HuH-7 (cell line): ENCODE measurements around the gene C12orf43.

ENCODE experiments used
- DNase-seq: peaks from one replicate; pipeline ENCODE4 v3.0.0; 2011; ENCODE audit warnings: low spot score

The C12orf43 gene

GRCh38 chr12:120999191-121000120 lies 16.8 kb downstream of the C12orf43 start:
- DNase-seq = no peak

GRCh38 chr12:120998435-120998834 lies 17.9 kb downstream of the C12orf43 start:
- no peak for DNase-seq

DNA sequence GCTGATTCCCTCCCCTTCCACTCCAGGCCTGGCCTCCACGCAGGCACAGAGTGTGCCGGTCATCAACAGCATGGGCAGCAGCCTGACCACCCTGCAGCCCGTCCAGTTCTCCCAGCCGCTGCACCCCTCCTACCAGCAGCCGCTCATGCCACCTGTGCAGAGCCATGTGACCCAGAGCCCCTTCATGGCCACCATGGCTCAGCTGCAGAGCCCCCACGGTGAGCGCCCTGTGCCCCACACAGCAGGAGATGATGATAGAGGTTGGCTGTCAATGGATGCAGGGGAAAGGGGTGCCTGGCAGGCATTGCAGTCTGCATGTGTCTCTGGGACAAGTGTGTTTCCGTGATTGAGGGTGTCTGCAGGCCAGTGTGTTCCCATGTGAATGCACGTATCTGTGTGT lies 18.8 kb downstream of the C12orf43 start:
- DNase-seq = no peak

DNA sequence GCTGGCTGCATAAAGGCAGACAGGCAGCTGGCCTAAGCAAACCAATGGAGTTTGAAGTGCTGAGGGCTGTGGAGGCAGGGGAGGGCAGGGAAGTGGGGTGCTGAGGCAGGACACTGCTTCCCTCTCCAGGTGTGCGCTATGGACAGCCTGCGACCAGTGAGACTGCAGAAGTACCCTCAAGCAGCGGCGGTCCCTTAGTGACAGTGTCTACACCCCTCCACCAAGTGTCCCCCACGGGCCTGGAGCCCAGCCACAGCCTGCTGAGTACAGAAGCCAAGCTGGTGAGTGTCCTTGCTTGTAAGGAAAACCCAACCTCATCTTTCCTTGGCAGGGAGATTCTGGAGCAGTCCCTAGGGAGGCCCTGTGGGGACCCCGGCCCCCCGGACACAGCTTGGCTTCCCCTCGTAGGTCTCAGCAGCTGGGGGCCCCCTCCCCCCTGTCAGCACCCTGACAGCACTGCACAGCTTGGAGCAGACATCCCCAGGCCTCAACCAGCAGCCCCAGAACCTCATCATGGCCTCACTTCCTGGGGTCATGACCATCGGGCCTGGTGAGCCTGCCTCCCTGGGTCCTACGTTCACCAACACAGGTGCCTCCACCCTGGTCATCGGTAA lies 20.0 kb downstream of the C12orf43 start:
- no peak for DNase-seq

DNA sequence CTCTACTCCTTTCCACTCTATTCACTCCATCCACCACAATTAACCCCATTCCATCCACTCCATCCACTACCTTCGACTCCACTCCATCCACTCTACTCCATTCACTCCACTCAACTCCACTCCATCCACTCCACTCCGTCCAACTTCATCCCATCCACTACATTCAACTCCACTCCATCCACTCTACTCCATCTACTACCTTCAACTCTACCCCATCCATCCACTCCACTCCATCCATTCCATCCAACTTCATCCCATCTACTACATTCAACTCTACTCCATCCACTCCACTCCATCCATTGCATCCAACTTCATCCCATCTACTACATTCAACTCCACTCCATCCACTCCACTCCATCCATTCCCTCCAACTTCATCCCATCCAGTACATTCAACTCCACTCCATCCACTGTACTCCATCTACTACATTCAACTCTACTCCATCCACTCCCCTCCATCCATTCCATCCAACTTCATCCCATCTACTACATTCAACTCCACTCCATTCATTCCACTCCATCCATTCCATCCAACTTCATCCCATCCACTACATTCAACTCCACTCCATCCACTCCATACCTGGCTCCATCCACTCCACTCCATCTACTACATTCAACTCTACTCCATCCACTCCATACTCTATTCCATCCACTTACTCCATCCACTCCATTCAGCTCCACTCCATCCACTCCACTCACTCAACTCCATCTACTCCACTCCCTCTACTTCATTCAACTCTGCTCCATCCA lies 21.5 kb downstream of the C12orf43 start:
- no peak for DNase-seq

DNA sequence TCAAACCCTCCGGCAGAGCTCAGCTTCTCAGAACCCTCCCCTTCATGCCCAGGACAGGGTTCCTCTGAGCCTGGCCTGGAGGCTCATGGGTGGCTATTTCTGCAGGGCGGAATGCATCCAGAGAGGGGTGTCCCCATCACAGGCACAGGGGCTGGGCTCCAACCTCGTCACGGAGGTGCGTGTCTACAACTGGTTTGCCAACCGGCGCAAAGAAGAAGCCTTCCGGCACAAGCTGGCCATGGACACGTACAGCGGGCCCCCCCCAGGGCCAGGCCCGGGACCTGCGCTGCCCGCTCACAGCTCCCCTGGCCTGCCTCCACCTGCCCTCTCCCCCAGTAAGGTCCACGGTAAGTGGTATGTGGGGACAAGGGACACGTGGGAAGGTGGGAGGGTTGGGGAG lies 22.2 kb downstream of the C12orf43 start:
- no peak for DNase-seq

DNA sequence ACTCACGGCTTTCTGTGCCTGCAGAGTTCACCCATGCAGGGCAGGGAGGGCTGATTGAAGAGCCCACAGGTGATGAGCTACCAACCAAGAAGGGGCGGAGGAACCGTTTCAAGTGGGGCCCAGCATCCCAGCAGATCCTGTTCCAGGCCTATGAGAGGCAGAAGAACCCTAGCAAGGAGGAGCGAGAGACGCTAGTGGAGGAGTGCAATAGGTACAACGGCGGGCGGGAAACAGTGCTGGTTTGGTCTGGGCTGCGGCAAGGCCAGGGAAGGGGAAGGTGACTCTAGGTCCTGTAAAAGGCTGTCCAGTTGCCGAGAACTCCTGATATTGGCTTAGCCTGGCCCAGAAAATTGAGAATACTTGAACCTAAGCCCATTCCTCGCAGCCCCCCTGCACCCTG lies 22.8 kb downstream of the C12orf43 start:
- no peak for DNase-seq

- DNase-seq = no peak
Measured at GRCh38 chr12:120992989-120993388, 23.3 kb downstream of the C12orf43 start.

DNA sequence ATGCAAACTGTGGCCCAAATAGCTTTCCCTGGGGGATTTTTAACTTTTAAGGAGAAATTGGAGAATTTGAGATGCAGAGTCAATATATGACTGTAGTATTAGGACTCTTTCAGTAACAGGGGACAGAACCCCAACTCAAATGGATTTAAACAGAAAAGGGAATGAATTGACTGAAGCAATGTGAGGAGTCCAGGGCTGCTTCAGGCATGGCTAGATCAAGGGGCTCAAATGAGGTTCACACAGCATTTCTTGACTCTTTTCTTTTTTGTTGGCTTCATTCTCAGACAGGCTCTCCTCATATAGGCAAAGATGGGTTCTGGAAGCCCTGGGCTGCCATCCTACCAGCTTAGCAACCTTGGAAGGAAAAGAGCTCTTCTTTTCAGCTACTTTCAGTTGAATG lies 24.3 kb downstream of the C12orf43 start:
- no peak for DNase-seq

DNA sequence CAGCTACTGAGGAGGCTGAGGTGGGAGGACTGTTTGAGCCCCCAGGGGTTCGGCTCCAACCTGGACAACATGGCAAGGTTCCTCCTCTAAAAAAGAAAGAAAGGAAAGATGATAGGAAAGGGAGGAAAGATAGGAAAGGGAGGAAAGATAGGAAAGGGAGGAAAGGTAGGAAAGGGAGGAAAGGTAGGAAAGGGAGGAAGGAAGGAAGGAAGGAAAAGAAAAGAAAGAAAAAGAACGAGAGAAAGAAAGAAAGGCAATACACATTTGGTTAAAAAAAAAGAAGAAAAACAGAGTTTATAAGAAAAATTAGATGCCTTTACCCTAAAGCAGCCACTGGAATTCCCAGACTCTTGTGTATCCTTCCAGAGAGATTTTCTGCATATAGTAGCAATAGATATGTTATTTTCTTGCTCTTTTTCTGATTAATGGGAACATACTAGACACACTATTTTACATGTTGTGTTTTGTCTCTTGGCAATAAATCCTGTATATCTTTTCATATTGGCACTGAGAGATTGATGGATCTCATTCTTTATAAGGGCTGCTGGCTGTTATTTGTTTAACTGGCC lies 25.7 kb downstream of the C12orf43 start:
- DNase-seq = no peak

DNA sequence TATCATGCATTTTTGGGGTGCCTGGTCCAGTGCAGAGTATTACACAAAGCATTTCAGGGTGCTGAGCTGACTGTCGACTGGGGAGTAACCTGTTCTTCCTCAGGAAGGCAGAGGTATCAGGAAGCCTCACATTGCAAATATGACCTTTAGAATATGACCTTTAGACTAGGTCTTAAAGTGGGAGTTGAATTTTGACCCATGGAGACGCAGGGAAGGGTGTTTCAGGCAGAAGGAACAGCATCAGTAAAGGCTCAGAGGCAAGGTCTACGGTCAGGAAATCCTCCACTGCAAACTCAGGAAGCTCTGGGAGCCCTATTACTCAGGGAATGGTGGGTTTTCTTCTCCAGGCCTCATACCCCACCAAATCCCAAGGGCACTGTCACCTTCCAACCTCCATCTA lies 26.6 kb downstream of the C12orf43 start:
- no peak for DNase-seq

DNA sequence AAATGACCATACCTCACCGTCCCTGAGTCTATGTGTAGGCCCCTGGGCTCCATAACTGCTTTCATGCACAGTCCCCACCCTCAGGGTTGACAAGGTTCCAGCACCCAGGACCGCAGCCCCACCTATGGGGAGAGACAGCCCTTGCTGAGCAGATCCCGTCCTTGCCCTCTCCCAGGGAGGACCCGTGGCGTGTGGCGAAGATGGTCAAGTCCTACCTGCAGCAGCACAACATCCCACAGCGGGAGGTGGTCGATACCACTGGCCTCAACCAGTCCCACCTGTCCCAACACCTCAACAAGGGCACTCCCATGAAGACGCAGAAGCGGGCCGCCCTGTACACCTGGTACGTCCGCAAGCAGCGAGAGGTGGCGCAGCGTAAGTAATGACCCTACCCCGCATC lies 27.6 kb downstream of the C12orf43 start:
- DNase-seq = no peak

DNA sequence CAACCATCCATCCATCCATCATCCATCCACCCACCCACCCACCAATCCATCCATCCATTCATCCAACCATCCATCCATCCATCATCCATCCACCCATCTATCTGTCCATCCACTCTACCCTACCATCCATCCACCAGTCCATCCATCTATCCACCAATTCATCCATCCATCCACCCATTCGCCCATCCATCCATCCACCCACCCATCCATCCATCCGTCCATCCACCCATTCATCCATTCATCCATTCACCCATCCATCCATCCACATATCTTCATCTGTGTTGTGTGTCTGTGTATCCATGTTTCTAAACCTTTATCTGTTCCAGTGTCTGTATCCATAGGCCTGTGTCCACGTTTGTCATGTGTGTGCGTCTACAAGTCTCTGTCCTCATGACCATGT lies 28.1 kb downstream of the C12orf43 start:
- no peak for DNase-seq

DNA sequence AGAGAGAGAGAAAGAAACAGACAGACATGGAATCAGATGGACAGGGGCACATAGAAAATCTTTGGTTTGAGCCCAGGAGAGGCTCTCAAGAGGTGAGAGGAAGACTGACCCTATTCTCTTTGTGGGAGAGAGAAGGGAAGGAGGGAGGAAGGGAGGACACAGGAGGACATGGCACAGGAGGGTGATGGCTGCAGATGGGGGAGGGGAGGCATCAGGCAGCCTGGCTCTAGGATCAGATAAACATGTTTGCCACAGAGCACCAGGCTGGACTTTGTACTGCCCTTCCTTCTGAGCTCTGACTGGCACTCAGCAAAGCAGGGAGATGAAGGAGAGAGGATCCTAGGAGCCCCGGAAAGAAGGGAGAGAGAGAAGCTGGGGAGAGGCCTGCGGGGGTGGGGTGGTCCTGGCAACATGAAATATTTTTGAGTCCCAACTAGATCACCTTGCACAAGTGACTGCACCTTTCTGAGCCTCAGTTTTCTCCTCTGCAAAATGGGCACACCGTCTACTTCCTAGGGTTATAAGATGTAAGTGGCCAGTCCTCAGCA lies 31.9 kb downstream of the C12orf43 start:
- peak; percentile 70 for DNase-seq

DNA sequence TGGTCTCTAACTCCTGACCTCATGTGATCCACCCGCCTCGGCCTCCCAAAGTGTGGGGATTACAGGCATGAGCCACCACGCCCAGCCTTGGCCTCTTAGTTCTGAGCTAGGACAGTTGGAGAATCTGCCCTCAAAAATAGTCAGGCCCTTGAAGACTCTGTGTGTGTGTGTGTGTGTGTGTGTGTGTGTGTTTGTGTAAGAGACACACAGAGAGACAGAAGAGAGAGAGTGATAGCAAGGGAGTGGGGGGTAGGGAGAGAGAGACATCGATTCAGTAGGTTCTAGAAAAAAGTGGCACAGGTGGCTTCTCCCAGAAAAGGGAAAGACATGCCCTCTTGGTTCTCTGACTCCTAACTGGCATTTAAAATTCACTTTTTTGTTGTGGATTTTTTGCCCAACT lies 32.5 kb downstream of the C12orf43 start:
- DNase-seq = no peak

DNA sequence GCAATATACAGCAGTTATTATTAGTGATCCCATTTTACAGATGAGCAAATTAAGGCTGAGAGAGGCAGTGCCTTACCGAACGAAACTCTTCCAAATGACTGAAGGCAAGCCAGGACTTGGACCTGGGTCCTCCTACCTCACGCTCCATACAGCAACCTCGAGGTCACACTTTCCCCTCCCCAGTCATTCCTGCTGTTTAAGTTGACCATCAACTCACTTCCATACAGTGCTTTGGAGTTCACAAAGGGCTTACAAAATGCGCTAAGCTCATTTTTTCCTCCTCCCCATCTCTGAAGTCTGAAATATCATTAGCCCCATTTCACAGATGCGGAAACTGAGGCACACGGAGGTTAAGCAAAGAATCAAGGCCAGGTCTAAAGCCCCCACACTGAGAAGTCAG lies 33.6 kb downstream of the C12orf43 start:
- DNase-seq = no peak

- DNase-seq = no peak
Measured at GRCh38 chr12:120981407-120981941, 34.8 kb downstream of the C12orf43 start.

DNA sequence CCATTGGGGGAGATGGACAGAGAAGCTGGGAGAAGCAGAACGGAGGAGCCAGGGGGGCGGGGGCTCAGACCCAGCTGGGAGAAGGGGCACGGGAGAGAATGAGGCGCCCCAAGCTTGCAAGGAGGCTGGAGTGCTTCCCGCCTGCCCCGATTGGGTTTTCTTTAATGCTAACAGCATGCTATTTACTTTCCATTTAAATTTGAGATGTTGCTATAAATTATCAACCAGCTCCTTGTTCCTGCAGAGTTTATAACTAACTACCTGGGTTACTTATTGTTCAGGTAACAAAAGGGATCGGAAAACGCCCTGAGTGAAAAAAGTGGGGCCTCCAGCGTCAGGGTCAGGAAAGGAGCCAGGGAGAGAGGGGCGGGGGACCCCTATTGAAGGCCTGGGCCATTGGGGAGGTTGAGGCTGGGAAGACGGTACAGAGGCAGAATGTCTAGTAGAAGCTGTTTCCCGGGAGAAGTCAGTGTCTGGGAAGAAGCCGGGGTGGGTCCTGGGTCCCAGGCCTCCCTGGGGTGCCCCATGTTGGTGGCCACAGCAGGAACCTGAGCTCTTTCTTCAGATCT lies 35.4 kb downstream of the C12orf43 start:
- no peak for DNase-seq

DNA sequence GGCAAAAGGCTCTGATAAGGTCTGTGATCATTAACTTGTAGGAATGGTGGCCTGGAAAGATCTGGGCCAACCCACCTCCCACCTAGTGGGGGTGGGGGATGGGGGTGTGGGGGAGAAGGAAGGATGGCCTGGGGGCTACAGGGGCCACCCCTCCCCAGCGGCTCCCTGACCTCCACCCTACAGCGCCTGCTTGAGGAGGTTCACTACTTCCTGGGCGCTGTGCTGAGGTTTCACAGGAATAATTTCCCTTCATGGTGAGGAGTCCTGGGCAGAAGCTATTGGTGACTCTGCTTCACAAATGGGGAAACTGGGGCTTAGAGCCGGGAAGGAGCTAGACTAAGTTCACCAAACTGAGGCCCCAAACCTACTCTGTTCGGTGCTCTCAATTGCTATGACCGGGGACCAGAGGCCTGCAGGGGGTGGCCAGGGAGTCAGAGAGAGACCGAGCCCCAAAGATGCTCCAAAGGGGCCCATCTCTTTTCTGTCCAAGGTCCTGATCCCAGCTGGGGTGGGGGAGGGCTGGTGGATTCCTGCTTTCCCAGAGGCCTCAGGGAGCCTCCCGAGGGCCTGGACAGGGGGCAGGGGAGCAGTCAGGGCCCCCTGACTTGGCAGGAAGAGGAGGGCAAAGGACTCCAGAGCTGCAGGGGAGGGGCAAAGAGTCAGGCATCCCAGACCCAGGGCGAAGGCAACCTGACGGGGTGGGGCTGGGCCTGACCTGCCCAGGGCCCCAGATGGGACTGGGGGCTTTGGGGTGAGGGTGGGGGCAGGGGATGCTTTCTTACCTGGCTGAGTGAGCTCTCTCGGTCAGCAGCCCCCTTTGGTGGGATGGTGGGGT lies 36.2 kb downstream of the C12orf43 start:
- DNase-seq = peak; percentile 50

DNA sequence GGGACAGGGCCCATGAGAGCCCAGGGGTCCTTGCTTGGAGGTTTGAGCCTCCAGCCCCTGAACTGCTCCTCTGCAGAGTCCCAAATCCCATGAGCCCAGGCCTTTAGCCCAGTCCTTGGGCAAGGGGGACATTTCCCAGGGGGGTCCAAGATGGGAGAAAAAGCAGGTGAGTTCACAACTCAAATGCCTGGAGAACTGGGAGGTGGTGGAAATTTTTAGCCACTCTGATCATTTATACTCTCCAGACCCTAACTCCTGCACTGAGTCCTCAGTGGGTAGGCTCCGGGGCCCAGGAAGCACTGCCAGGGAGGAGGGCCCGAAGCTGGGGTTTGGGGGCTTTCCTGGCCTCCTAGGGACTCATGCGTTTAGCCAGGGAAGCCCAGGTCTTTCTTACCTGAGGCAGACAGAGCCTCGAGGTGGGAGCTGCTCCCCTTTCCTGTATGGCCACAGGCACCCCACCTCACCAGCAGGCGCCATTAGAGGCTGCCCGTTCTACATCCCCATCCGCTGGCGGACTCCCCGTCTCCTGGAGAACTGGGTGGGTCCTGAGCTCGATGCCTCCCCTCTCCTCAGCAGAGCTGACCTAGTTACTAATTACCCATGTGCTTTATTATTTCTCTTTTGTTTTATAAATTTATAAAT lies 36.9 kb downstream of the C12orf43 start:
- DNase-seq = no peak
